GM21515 (cell line): ENCODE measurements around the gene RWDD1.

Experiments
- ATAC-seq: cut with Tn5 transposase; IDR thresholded peaks from one replicate; pipeline ENCODE4 v1.9.1; 2021; ENCODE audit not compliant: unreplicated experiment

RWDD1 gene

GRCh38 chr6:116557893-116558292 lies 13.4 kb upstream of the RWDD1 start:
- ATAC-seq = no peak

GRCh38 chr6:116560130-116560529 lies 11.2 kb upstream of the RWDD1 start:
- ATAC-seq = no peak

- ATAC-seq = peak; percentile 67
Observed at GRCh38 chr6:116561377-116562018, 9.8 kb upstream of the RWDD1 start.

GRCh38 chr6:116562019-116562403 lies 9.3 kb upstream of the RWDD1 start:
- no peak for ATAC-seq

GRCh38 chr6:116562614-116563013 lies 8.7 kb upstream of the RWDD1 start:
- no peak for ATAC-seq

GRCh38 chr6:116563830-116564229 lies 7.5 kb upstream of the RWDD1 start:
- ATAC-seq = no peak

GRCh38 chr6:116564311-116564710 lies 7.0 kb upstream of the RWDD1 start:
- ATAC-seq = no peak

GRCh38 chr6:116564921-116565872 lies 6.1 kb upstream of the RWDD1 start:
- no peak for ATAC-seq

- no peak for ATAC-seq
Observed at GRCh38 chr6:116568111-116568510, 3.2 kb upstream of the RWDD1 start.

GRCh38 chr6:116568821-116569755 lies 2.2 kb upstream of the RWDD1 start:
- ATAC-seq = no peak

GRCh38 chr6:116571683-116572000 lies 338 bp downstream of the RWDD1 start:
- no peak for ATAC-seq

- ATAC-seq = no peak
Observed at GRCh38 chr6:116572162-116572561, 858 bp downstream of the RWDD1 start.

- ATAC-seq = no peak
Observed at GRCh38 chr6:116575227-116575626, 3.9 kb downstream of the RWDD1 start.

GRCh38 chr6:116577486-116577885 lies 6.2 kb downstream of the RWDD1 start:
- ATAC-seq = no peak

GRCh38 chr6:116578335-116578734 lies 7.0 kb downstream of the RWDD1 start:
- ATAC-seq = no peak

- ATAC-seq = no peak
Observed at GRCh38 chr6:116579143-116579542, 7.8 kb downstream of the RWDD1 start.

GRCh38 chr6:116580198-116580597 lies 8.9 kb downstream of the RWDD1 start:
- no peak for ATAC-seq

- no peak for ATAC-seq
Observed at GRCh38 chr6:116586276-116586675, 15.0 kb downstream of the RWDD1 start.

- no peak for ATAC-seq
Observed at GRCh38 chr6:116586738-116587137, 15.4 kb downstream of the RWDD1 start.

- no peak for ATAC-seq
Observed at GRCh38 chr6:116595247-116595646, 23.9 kb downstream of the RWDD1 start.

- no peak for ATAC-seq
Observed at GRCh38 chr6:116596815-116597214, 25.5 kb downstream of the RWDD1 start.
